Stomach smooth muscle (tissue), 2 donors: ENCODE data around the gene NEO1.

Experiments used
- H3K27ac ChIP-seq: one replicate; pipeline ENCODE4 v1.7.0; 2013; ENCODE audit warnings: mild to moderate bottlenecking, low read length, inconsistent platforms
- H3K27me3 ChIP-seq, 2 donors: one replicate each; pipeline ENCODE4 v1.7.0; 2013; ENCODE audit warnings: low read length in 2 of 2; ENCODE audit not compliant: insufficient read depth in 2 of 2, control insufficient read depth in 1 of 2
- H3K36me3 ChIP-seq, 2 donors: one replicate each; pipeline ENCODE4 v1.7.0; 2013; ENCODE audit warnings: low read length in 2 of 2; ENCODE audit not compliant: control insufficient read depth in 2 of 2, insufficient read depth in 2 of 2
- H3K4me1 ChIP-seq: one replicate; pipeline ENCODE4 v1.7.0; 2013; ENCODE audit warnings: low read length; ENCODE audit not compliant: control insufficient read depth, insufficient read depth
- H3K4me3 ChIP-seq, 2 donors: one replicate each; pipeline ENCODE4 v1.7.0; 2013; ENCODE audit warnings: low read length in 2 of 2
- H3K9ac ChIP-seq, 2 donors: one replicate each; pipeline ENCODE4 v1.7.0; 2013; ENCODE audit warnings: low read length in 2 of 2, mild to moderate bottlenecking in 1 of 2
- H3K9me3 ChIP-seq, 2 donors: one replicate each; pipeline ENCODE4 v1.7.0; 2013; ENCODE audit warnings: low read length in 2 of 2; ENCODE audit not compliant: control insufficient read depth in 2 of 2
- donor health status: healthy.
- donor health status: Pancreatic carcinoma.

Gene NEO1, protein sequence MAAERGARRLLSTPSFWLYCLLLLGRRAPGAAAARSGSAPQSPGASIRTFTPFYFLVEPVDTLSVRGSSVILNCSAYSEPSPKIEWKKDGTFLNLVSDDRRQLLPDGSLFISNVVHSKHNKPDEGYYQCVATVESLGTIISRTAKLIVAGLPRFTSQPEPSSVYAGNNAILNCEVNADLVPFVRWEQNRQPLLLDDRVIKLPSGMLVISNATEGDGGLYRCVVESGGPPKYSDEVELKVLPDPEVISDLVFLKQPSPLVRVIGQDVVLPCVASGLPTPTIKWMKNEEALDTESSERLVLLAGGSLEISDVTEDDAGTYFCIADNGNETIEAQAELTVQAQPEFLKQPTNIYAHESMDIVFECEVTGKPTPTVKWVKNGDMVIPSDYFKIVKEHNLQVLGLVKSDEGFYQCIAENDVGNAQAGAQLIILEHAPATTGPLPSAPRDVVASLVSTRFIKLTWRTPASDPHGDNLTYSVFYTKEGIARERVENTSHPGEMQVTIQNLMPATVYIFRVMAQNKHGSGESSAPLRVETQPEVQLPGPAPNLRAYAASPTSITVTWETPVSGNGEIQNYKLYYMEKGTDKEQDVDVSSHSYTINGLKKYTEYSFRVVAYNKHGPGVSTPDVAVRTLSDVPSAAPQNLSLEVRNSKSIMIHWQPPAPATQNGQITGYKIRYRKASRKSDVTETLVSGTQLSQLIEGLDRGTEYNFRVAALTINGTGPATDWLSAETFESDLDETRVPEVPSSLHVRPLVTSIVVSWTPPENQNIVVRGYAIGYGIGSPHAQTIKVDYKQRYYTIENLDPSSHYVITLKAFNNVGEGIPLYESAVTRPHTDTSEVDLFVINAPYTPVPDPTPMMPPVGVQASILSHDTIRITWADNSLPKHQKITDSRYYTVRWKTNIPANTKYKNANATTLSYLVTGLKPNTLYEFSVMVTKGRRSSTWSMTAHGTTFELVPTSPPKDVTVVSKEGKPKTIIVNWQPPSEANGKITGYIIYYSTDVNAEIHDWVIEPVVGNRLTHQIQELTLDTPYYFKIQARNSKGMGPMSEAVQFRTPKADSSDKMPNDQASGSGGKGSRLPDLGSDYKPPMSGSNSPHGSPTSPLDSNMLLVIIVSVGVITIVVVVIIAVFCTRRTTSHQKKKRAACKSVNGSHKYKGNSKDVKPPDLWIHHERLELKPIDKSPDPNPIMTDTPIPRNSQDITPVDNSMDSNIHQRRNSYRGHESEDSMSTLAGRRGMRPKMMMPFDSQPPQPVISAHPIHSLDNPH (N-terminal part only)

DNA sequence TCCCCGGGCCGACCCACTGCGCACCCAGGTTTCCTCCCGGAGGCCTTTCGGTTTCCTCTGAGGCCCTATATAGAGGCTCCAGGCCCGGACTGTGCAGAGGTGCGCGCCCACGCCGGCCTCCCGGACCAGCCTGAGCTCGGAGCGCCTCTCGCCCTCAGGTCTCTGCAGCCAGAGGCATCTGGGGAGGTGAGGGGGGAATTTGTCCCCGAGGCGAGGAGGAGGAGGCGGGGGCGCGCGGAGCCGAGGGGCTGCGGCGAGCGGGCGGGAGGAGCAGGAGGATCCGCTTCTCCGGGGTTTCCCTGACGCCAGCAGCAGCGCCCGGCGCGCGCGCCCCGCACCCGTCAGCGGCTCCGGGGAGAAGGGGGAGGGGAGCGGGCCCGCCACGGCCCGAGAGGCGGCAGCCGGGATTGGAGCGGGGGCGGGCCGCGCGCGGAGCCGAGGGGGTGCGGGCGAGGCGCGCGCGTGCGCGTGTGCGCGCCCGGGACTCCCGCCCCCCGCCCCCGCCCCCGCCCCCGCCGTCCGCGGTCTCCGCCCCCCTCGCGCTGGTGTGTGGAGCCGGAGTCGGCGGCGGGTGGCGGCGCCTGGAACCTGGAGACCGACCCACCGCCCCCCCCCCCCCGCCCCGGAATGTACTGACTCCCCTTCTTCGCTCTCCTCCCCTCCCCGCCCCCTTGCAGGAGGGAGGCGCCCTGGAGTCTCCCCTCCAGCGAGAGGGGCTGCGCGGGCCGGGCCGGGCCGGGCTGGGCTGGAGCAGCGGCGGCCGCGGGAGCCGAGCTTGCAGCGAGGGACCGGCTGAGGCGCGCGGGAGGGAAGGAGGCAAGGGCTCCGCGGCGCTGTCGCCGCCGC is at the start of gene NEO1:
Gene NEO1, plus strand, starts transcription at position 657 of the 846 bp plus-strand sequence. CDS start 213 bp downstream, outside the sequence.
- Histone ChIP-seq H3K9ac (peak within 1 kb of the TSS; percentile 79 to 80), H3K27ac (peak within 1 kb of the TSS; percentile 84), H3K27me3 (no peaks in the 10 kb centered on the region), H3K9me3 (no peaks in the 10 kb centered on the region), H3K36me3 (no peaks in the 10 kb centered on the region), H3K4me1 (no peaks in the 10 kb centered on the region), H3K4me3 (peak within 1 kb of the TSS; percentile 71 to 79)

DNA sequence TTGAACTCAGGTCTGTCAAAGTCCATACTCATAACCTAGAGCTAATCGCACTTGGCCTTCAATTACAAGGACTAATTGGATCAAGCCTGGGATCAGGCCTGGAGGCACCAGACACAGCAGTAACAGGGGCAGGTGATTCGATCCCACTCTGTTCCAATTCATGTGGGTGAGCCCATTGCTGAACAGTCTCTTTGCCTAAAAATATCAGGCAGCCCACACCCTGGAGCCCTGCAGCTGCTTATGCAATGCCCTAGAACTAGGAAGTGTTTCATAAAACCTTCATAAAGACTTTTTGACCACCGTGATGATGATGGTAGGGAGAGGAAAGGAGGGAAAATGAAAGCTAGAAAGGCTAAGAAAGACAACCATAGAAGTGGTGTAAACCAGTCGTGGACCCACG is 47.8 kb upstream of the NEO1 start:
- Histone ChIP-seq H3K36me3 (no peaks in the 10 kb centered on the region), H3K27ac (no peak overlapping the region), H3K4me1 (no peaks in the 10 kb centered on the region), H3K4me3 (no peak overlapping the region), H3K9me3 (no peaks in the 10 kb centered on the region), H3K27me3 (peaks cover 0 to 10% of the 10 kb centered on the region in 2 donors), H3K9ac (no peak overlapping the region)

DNA sequence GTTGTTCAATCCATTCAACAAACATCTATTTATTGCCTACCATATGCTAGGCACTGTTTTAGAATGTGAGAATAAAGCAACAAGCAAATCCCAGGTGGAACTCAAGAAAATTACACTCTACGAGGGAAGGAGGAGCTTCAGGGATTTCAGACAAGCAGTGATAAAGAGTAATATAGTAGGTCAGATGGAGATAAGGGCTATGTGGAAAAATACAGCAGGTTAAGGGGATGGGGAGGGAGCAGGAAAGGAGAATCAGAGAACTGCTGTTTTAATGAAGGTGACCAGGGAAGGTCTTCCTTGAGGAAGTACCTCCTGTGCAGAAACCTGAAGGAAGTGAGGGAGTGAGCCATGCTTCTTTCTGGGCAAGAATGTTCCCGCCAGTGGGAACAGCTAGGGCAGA is 47.2 kb upstream of the NEO1 start:
- Histone ChIP-seq H3K9me3 (no peaks in the 10 kb centered on the region), H3K9ac (no peak overlapping the region), H3K4me3 (no peak overlapping the region), H3K27ac (no peak overlapping the region), H3K4me1 (no peaks in the 10 kb centered on the region), H3K36me3 (no peaks in the 10 kb centered on the region), H3K27me3 (peaks cover 0 to 10% of the 10 kb centered on the region in 2 donors)

DNA sequence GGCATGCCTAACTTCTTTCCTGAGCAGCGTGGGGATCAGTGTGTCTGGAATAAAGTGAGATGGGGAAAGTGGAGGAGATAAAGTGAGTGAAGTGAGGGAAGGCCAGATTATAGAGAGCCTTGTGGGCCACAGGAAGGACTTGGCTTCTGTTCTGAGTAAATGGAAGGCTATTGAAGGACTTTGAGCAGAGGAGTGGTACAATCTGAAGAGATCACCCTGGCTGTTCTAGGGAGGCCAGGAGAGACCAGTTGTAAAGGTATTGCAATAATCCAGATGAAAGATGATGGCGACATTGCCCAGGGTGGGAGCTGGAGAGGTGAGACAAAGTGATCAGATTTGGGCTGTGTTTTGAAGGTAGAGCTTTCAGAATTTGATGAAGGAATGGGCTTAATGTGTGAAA is 46.8 kb upstream of the NEO1 start:
- H3K27me3 ChIP-seq: peaks cover 0 to 10% of the 10 kb centered on the region in 2 donors
- no peak overlapping the region for H3K4me3 ChIP-seq
- no peaks in the 10 kb centered on the region for H3K4me1 ChIP-seq
- no peak overlapping the region for H3K9ac ChIP-seq
- no peak overlapping the region for H3K27ac ChIP-seq
- no peaks in the 10 kb centered on the region for H3K9me3 ChIP-seq
- H3K36me3 ChIP-seq: no peaks in the 10 kb centered on the region

DNA sequence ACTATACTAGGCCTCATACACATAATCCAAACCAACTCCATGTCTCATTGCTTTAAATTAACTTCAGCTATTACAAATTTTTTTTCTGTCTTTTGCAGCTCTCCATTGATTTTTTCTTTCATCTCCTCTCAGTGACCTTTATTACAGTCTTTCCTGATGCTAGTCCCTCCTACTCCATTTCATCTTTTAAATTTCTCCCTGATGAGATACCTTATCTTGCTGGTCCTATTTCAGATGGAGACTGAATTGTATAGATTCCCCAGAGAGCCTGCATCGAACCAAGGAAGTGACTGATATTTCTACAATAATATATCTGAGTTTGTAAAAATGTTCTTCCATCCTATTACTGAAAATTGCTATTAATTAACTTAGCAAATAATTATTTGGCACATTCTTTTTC is 45.7 kb upstream of the NEO1 start:
- H3K4me1 ChIP-seq: no peaks in the 10 kb centered on the region
- H3K27me3 ChIP-seq: peaks cover 0 to 10% of the 10 kb centered on the region in 2 donors
- no peaks in the 10 kb centered on the region for H3K9me3 ChIP-seq
- no peak overlapping the region for H3K4me3 ChIP-seq
- H3K36me3 ChIP-seq: no peaks in the 10 kb centered on the region
- H3K27ac ChIP-seq: no peak overlapping the region
- H3K9ac ChIP-seq: no peak overlapping the region

DNA sequence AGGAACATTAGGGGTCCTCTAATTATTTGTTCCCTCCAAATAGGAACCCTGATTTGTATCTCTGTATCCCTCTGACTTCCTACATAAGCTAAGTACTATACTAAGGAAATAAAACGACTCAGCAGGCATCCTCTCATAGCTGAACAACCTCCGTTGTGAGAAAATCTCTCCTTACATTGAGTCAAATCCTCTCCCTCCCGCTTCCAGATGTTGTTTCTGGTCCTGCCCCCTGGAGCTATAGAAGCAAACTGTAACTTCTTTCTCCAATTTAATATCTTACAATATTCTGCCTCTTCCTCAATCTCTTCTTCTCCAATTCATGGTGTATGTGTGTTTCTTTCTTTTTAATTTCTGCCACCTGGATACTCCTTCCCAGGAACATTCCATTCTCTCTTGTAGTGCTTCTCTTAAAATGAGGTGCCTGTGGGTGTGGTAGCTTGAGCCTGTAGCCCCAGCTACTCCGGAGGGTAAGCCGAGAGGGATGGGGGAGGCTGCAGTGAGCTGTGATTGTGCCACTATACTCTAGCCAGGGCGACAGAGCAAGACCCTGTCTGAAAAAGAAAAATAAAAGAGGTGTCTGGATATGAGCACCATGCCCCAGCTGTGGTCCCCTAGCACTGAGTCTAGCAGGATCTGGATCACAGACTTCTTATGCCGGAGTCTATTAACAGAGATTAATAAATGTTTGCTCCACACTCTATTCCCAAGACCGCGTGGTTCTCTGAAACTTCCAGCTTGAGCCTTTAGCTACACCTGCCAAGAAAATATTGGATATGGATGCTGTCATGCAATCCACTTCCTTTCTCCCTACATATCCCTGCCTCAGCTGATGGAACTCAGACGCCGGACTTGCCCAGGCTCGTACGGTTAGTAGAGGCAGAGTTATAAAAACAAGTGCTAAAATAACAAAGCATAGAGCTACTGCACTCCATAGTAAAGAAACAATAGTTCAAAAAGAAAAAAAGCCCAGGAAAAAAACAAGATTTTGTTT is 42.9 kb upstream of the NEO1 start:
- Histone ChIP-seq H3K9ac (peak overlapping the region in 1 of 2 donors; percentile 5), H3K4me3 (no peak overlapping the region), H3K27me3 (peaks cover 0 to 10% of the 10 kb centered on the region in 2 donors), H3K36me3 (no peaks in the 10 kb centered on the region), H3K9me3 (no peaks in the 10 kb centered on the region), H3K27ac (no peak overlapping the region), H3K4me1 (no peaks in the 10 kb centered on the region)

DNA sequence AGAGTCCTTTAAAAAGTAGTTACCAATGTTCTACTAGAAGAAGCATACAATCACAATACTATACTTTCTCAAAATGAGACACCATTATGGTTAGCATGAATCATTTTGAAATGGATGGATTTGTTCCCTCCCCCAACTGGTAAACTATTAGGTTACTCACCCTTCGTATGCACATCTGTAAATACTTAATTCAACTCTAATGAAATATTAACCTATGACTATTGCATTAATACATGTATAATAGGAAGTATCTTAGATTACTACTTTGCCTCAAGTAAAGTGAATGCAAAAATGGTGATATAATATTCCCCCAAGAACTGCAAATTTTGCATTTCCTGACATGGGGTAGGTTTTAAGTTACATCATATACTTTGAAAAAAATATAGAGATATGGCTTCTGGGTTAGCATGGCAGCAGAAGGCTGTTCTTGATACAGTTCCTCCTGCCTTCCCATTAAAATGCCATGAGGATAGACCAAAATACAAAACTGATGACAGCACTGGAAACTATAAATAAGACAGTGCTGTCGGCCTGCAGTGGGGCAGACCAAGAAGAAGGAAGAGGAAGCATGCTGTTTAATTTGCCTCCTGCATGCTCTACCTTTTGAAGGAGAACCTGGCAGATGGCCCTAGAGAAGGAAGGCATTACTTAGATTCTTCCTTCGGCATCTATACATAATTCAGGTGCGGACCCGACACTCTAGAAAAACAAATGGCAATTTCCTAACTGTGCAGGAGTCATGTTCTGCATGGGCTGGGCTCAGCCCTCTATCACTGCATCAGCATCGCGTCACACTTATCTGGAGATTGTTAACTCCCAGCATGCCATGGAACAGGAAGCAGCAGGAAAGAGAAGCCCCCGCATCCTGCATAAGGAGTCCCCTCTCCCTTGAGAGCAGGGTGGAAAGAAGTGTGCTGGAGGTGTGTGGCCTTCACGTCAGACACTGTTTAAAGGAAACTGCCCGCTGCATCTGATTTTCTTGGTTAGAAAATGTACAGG is 41.8 kb upstream of the NEO1 start:
- Histone ChIP-seq H3K4me1 (no peaks in the 10 kb centered on the region), H3K27ac (no peak overlapping the region), H3K36me3 (no peaks in the 10 kb centered on the region), H3K27me3 (peaks cover 0 to 10% of the 10 kb centered on the region in 2 donors), H3K9me3 (no peaks in the 10 kb centered on the region), H3K9ac (no peak overlapping the region), H3K4me3 (no peak overlapping the region)

DNA sequence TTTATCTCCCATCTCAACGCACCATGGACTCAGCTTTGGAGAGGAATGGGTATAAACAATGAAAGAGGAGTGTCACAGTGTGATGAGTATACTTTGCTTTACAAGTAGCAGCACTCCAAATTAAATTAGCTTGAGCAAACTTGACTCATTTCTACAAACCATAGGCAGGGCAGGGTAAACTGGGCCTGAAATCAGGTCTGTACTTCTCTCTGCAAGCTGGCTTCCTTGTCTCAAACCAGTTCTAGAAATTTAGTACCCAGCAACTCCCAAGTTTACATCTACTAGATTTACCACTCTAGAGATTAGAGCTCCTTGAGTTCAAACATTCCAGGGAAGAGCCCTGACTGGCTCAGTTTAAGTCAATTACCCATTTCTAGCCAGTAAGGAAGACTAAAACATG is 37.4 kb upstream of the NEO1 start:
- Histone ChIP-seq H3K4me1 (no peaks in the 10 kb centered on the region), H3K27ac (no peak overlapping the region), H3K9ac (no peak overlapping the region), H3K4me3 (no peak overlapping the region), H3K27me3 (no peaks in the 10 kb centered on the region), H3K9me3 (no peaks in the 10 kb centered on the region), H3K36me3 (no peaks in the 10 kb centered on the region)
